ENCODE data around the gene KSR2. TPM values are rescaled to one million over a fixed set of nuclear protein-coding genes. Genes with fewer than 3 reads are reported as not detected.

Gene KSR2
- total RNA-seq, 1 experiment from 2014 or later: 0.15 TPM

DNA sequence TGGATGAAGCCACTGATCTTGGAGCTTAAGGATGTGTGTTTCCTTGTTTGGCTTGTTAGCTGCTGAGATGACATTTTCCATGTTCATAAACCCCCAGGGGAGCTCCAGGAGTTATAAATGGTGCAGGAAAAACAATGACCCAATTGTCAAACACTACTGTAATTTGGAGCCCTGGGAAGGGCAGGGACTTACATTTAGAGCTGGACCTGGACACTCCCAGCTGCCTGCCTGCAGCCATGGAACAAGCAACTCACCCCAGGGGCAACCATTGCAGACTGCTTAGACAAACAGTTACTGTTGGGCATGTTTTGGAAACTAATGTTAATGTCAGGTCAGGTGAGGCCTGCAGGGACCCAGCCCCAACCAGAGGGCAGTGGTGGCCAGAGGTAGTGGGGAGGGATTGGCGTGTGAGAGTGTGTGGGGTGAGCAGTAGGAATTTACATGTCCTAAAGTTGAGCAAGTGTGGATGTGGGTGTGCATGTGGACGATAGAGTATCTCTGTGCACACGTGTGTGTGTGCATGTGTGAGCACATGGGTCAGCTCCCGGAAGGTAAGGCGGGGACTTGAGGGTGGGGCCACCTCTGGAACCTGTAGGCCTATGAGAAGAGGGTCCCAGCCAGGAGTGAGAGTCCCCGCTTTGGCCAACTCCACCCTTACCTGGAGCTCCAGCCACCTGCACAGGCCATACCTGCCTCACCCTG lies 521.0 kb downstream of the KSR2 start:
- in situ Hi-C loops (cut with HindIII; ENCODE audit: low pct_unique_long_range_greater_than_20kb, low sequenced_read_pairs) (no loop called here), intact Hi-C loops (cut with micrococcal nuclease; ENCODE audit: unreplicated experiment) (no loop called here)
- no peak for DNase-seq (ENCODE audit: low read depth, low spot score)
- Histone ChIP-seq H3K27me3 (ENCODE audit: control insufficient read depth, insufficient read depth, low read length) (no peaks in the 10 kb centered on the region), H3K36me3 (ENCODE audit: control insufficient read depth, insufficient read depth, low read length) (no peaks in the 10 kb centered on the region), H3K27ac (ENCODE audit: low read length) (no peak overlapping the region), H3K9me3 (ENCODE audit: control insufficient read depth, insufficient read depth, low read depth, low read length) (no peaks in the 10 kb centered on the region), H3K4me3 (ENCODE audit: low read depth in 2 of 2, low read length in 2 of 2) (no peak overlapping the region), H3K4me1 (ENCODE audit: control insufficient read depth, insufficient read depth, low read length) (no peaks in the 10 kb centered on the region)
- CTCF ChIA-PET: no interaction called here
- BruUV-seq (replicated peaks): no TSS peak
- TF ChIP-seq TCF7L2 (IDR thresholded peaks at IDR 0.05; ENCODE audit: low read depth, low read length): no peak
- TF ChIP-seq SIN3A (IDR thresholded peaks at IDR 0.05; ENCODE audit: borderline replicate concordance, insufficient read depth, low read depth, low read length): no peak
- TF ChIP-seq POLR2AphosphoS5 (IDR thresholded peaks at IDR 0.05; ENCODE audit: low read depth, low read length): no peak
- TF ChIP-seq, protein P1, sequence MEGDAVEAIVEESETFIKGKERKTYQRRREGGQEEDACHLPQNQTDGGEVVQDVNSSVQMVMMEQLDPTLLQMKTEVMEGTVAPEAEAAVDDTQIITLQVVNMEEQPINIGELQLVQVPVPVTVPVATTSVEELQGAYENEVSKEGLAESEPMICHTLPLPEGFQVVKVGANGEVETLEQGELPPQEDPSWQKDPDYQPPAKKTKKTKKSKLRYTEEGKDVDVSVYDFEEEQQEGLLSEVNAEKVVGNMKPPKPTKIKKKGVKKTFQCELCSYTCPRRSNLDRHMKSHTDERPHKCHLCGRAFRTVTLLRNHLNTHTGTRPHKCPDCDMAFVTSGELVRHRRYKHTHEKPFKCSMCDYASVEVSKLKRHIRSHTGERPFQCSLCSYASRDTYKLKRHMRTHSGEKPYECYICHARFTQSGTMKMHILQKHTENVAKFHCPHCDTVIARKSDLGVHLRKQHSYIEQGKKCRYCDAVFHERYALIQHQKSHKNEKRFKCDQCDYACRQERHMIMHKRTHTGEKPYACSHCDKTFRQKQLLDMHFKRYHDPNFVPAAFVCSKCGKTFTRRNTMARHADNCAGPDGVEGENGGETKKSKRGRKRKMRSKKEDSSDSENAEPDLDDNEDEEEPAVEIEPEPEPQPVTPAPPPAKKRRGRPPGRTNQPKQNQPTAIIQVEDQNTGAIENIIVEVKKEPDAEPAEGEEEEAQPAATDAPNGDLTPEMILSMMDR (IDR thresholded peaks at IDR 0.05): no peak
- TF ChIP-seq, protein P2, sequence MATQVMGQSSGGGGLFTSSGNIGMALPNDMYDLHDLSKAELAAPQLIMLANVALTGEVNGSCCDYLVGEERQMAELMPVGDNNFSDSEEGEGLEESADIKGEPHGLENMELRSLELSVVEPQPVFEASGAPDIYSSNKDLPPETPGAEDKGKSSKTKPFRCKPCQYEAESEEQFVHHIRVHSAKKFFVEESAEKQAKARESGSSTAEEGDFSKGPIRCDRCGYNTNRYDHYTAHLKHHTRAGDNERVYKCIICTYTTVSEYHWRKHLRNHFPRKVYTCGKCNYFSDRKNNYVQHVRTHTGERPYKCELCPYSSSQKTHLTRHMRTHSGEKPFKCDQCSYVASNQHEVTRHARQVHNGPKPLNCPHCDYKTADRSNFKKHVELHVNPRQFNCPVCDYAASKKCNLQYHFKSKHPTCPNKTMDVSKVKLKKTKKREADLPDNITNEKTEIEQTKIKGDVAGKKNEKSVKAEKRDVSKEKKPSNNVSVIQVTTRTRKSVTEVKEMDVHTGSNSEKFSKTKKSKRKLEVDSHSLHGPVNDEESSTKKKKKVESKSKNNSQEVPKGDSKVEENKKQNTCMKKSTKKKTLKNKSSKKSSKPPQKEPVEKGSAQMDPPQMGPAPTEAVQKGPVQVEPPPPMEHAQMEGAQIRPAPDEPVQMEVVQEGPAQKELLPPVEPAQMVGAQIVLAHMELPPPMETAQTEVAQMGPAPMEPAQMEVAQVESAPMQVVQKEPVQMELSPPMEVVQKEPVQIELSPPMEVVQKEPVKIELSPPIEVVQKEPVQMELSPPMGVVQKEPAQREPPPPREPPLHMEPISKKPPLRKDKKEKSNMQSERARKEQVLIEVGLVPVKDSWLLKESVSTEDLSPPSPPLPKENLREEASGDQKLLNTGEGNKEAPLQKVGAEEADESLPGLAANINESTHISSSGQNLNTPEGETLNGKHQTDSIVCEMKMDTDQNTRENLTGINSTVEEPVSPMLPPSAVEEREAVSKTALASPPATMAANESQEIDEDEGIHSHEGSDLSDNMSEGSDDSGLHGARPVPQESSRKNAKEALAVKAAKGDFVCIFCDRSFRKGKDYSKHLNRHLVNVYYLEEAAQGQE (IDR thresholded peaks at IDR 0.05; ENCODE audit: insufficient read depth in 1 of 2, low read depth in 2 of 2, low read length in 1 of 2): no peak
- no peak for ATAC-seq
- POLR2A ChIA-PET: no interaction called here

- ChIA-PET POLR2A (no interaction called here), CTCF (no interaction called here)
- ATAC-seq (no peak), DNase-seq (ENCODE audit: low read depth, low spot score) (no peak)
- BruUV-seq (replicated peaks): no TSS peak
- intact Hi-C loops (cut with micrococcal nuclease; ENCODE audit: unreplicated experiment): no loop called here
- no peaks in the 10 kb centered on the region for H3K27me3 ChIP-seq (ENCODE audit: control insufficient read depth, insufficient read depth, low read length)
- TF ChIP-seq, protein P1 (IDR thresholded peaks at IDR 0.05): no peak
- TF ChIP-seq SIN3A (IDR thresholded peaks at IDR 0.05; ENCODE audit: borderline replicate concordance, insufficient read depth, low read depth, low read length): no peak
- no peak for TF ChIP-seq POLR2AphosphoS5 (IDR thresholded peaks at IDR 0.05; ENCODE audit: low read depth, low read length)
- TF ChIP-seq, protein P2 (IDR thresholded peaks at IDR 0.05; ENCODE audit: insufficient read depth in 1 of 2, low read depth in 2 of 2, low read length in 1 of 2): no peak
- no peak for TF ChIP-seq TCF7L2 (IDR thresholded peaks at IDR 0.05; ENCODE audit: low read depth, low read length)
- in situ Hi-C loops (cut with HindIII; ENCODE audit: low pct_unique_long_range_greater_than_20kb, low sequenced_read_pairs): no loop called here
- H3K4me3 ChIP-seq (ENCODE audit: low read depth in 2 of 2, low read length in 2 of 2): no peak overlapping the region
- H3K9me3 ChIP-seq (ENCODE audit: control insufficient read depth, insufficient read depth, low read depth, low read length): no peaks in the 10 kb centered on the region
- H3K36me3 ChIP-seq (ENCODE audit: control insufficient read depth, insufficient read depth, low read length): no peaks in the 10 kb centered on the region
- no peak overlapping the region for H3K27ac ChIP-seq (ENCODE audit: low read length)
- H3K4me1 ChIP-seq (ENCODE audit: control insufficient read depth, insufficient read depth, low read length): no peaks in the 10 kb centered on the region
These were observed 524.0 kb downstream of the KSR2 start for GRCh38 chr12:117444781-117445180.
